B cell (primary cell): ENCODE measurements around the gene LTB4R. TPM values are rescaled to one million over a fixed set of nuclear protein-coding genes. Genes with fewer than 3 reads are reported as not detected.

Experiments used
- ATAC-seq: fragments of 200-7000 bp; cut with Tn5 transposase; one replicate; pipeline ENCODE4 v1.10.0; 2021; ENCODE audit warnings: low read depth, mild to moderate bottlenecking, moderate number of reproducible peaks, moderate library complexity
- CTCF ChIA-PET: fragments of 350-600 bp; sonication (Branson Sonifier 250); formaldehyde crosslinking; loops from one replicate; lab custom pipeline; 2021; ENCODE audit warnings: antibody characterized with exemption, inconsistent platforms; lab: Charles Lee
- POLR2A ChIA-PET: fragments of 350-600 bp; sonication (Branson Sonifier 250); formaldehyde crosslinking; loops from one replicate; lab custom pipeline; 2021; ENCODE audit warnings: antibody characterized with exemption; lab: Charles Lee
- DNase-seq: peaks from one replicate; pipeline ENCODE4 v3.0.0; 2013
- H2AFZ ChIP-seq: 2 replicates; pipeline ENCODE4 v1.6.1; 2012; ENCODE audit warnings: mild to moderate bottlenecking, low read depth, low read length; ENCODE audit not compliant: insufficient read depth, poor library complexity, severe bottlenecking
- H3K27ac ChIP-seq, 2 donors: 1 replicate in 1 of 2; 2 replicates in 1 of 2; pipeline ENCODE4 v1.5.1; 2012 to 2013; ENCODE audit warnings: low read length in 2 of 2, mild to moderate bottlenecking in 2 of 2, moderate library complexity in 1 of 2
- H3K27me3 ChIP-seq, 4 experiments: fragments of 200-600 bp in 1 of 4; sonication (generic) in 1 of 4; replicated peaks in 1 of 4; 1 replicate in 2 of 4; 2 replicates in 2 of 4; pipeline versions ENCODE4 v1.6.1 to v1.7.0; 2013 to 2016; ENCODE audit warnings: low read length in 3 of 4, mild to moderate bottlenecking in 2 of 4, mixed read lengths in 1 of 4, moderate library complexity in 1 of 4; ENCODE audit not compliant: insufficient read depth in 4 of 4, control insufficient read depth in 3 of 4; ENCODE audit errors: control extremely low read depth in 1 of 4
- H3K36me3 ChIP-seq, 2 experiments: replicated peaks in 1 of 2; 1 replicate in 1 of 2; 2 replicates in 1 of 2; pipeline versions ENCODE4 v1.6.1 to v1.7.1; 2013; ENCODE audit warnings: low read length in 1 of 2; ENCODE audit not compliant: insufficient read depth in 2 of 2, control insufficient read depth in 1 of 2; ENCODE audit errors: control extremely low read depth in 1 of 2, extremely low read depth in 1 of 2
- H3K4me1 ChIP-seq, 2 donors: fragments of 200-600 bp in 1 of 2; sonication (generic) in 1 of 2; 1 replicate in 1 of 2; 2 replicates in 1 of 2; pipeline versions ENCODE4 v1.5.1 to v1.6.1; 2013 to 2017; ENCODE audit warnings: low read length in 2 of 2; ENCODE audit not compliant: control insufficient read depth in 2 of 2, insufficient read depth in 2 of 2
- H3K4me2 ChIP-seq: replicated peaks from 2 replicates; pipeline ENCODE3; 2012; ENCODE audit warnings: mild to moderate bottlenecking, low read depth, low read length; ENCODE audit not compliant: poor library complexity, severe bottlenecking
- H3K4me3 ChIP-seq, 5 experiments: fragments of 200-600 bp in 1 of 5; sonication (generic) in 1 of 5; 1 replicate in 3 of 5; 2 replicates in 2 of 5; pipeline versions ENCODE4 v1.5.1 to v1.7.0; 2011 to 2016; ENCODE audit warnings: low read length in 4 of 5, mild to moderate bottlenecking in 4 of 5, low read depth in 2 of 5, control low read depth in 1 of 5, moderate library complexity in 1 of 5; ENCODE audit not compliant: insufficient read depth in 1 of 5; ENCODE audit errors: control extremely low read depth in 1 of 5, extremely low read depth in 1 of 5
- H3K79me2 ChIP-seq: fragments of 200-600 bp; sonication (generic); one replicate; pipeline ENCODE4 v1.6.0; 2016; ENCODE audit warnings: low read length; ENCODE audit not compliant: control insufficient read depth, insufficient read depth
- H3K9ac ChIP-seq: fragments of 200-600 bp; sonication (generic); 2 replicates; pipeline ENCODE4 v1.6.1; 2017; ENCODE audit warnings: mild to moderate bottlenecking, low read length, moderate library complexity
- H3K9me3 ChIP-seq, 3 donors: one replicate each; pipeline versions ENCODE4 v1.6.1 to v1.7.1; 2013; ENCODE audit warnings: low read length in 2 of 3; ENCODE audit not compliant: control insufficient read depth in 2 of 3, insufficient read depth in 1 of 3; ENCODE audit errors: control extremely low read depth in 1 of 3
- H4K20me1 ChIP-seq: 2 replicates; pipeline ENCODE4 v1.6.0; 2012; ENCODE audit warnings: mild to moderate bottlenecking, low read length; ENCODE audit not compliant: insufficient read depth, control insufficient read depth, poor library complexity, severe bottlenecking
- H3K27ac Mint-ChIP-seq: one replicate; pipeline ENCODE4 v1.8.0; 2021; ENCODE audit warnings: mixed read lengths
- H3K27me3 Mint-ChIP-seq: one replicate; pipeline ENCODE4 v1.8.0; 2021; ENCODE audit warnings: mixed read lengths
- H3K4me1 Mint-ChIP-seq: one replicate; pipeline ENCODE4 v1.8.0; 2021; ENCODE audit warnings: mixed read lengths
- H3K4me3 Mint-ChIP-seq: one replicate; pipeline ENCODE4 v1.8.0; 2021; ENCODE audit warnings: mixed read lengths
- H3K9me3 Mint-ChIP-seq: one replicate; pipeline ENCODE4 v1.8.0; 2022; ENCODE audit warnings: mixed read lengths; ENCODE audit not compliant: insufficient read depth
- CTCF ChIP-seq: fragments of 200-600 bp; IDR thresholded peaks from one replicate; pipeline ENCODE4 v1.8.0; 2022; ENCODE audit warnings: antibody characterized with exemption, mild to moderate bottlenecking
- EZH2 ChIP-seq: IDR thresholded peaks from 2 replicates; pipeline ENCODE4 v1.6.1; 2012; ENCODE audit warnings: borderline replicate concordance, low read depth, mild to moderate bottlenecking, moderate library complexity, low read length; ENCODE audit not compliant: insufficient read depth, poor library complexity, severe bottlenecking
- WGBS: methylation state at CpG from one replicate; pipeline ENCODE4 v1.1.5; 2013; ENCODE audit warnings: missing lambda C conversion rate; ENCODE audit not compliant: insufficient coverage; 5-methylcytosine and 5-hydroxymethylcytosine counted together
- intact Hi-C: fragments of 100-400 bp; cut with micrococcal nuclease; formaldehyde crosslinking; loops from one replicate; pipeline ENCODE4 v1.10.0; 2022
- polyA plus RNA-seq: library from polyadenylated mRNA; depleted of rRNA; stranded (reverse); fragments of >200 nt; gene quantifications from 2 replicates; pipeline ENCODE4 v1.2.3, GENCODE V29; 2012
- total RNA-seq, 2 donors: library from RNA; stranded (reverse); fragments of 120-200 nt in 1 of 2; gene quantifications; 1 replicate in 1 of 2; 2 replicates in 1 of 2; pipeline versions ENCODE4 v1.2.3 to v1.2.4, GENCODE V29; 2013 to 2022

The LTB4R gene
- total and polyA plus RNA-seq, 2 donors (not counting 1 experiment from before 2014, with no cell fraction given), result 8.8 to 19.1 TPM

DNA sequence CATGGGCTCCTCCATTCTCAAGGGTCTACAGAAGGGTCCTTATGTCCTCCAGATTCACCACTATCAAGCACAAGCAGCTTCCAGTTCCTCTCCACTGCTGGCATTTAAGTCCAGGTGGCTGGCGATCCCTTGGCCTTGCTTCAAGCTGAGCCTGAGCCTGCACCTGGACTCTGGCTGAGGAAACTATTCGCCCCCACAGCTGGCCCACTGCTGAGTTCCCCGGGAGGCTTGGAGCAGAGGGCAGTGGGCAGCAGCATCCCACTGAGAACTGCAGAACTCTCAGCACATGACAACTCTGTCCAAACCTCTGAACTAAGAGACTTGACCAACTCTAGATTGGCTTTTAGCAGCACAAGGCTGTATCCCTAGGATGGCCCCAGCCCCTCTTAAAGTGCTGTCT, 28.6 kb upstream of the LTB4R start:
- ATAC-seq, result no peak
- Mint-ChIP-seq H3K27ac (peak overlapping the region; percentile 26), H3K4me1 (peaks cover 44% of the 10 kb centered on the region), H3K4me3 (no peak overlapping the region), H3K27me3 (no peaks in the 10 kb centered on the region), H3K9me3 (no peaks in the 10 kb centered on the region)
- no peaks in the 10 kb centered on the region for H3K27me3 ChIP-seq
- ChIA-PET CTCF (interaction anchor here (1.0 to 7.1 kb wide), 6 partner anchors 11 to 68 kb away, joined by 3 to 93 read pairs (median 12); partner anchors contain the start of genes CIDEB, DHRS1, NOP9 and RABGGTA), POLR2A (interaction anchor here (1.5 kb wide), 1 partner anchor 12 kb away, joined by 3 read pairs; the partner anchor contains the start of gene RABGGTA)
- H3K36me3 ChIP-seq, result no peaks in the 10 kb centered on the region
- no peak overlapping the region for H3K9ac ChIP-seq
- no peak overlapping the region for H3K4me3 ChIP-seq
- no peak overlapping the region for H3K27ac ChIP-seq
- H4K20me1 ChIP-seq, result no peaks in the 10 kb centered on the region
- peaks cover 32% of the 10 kb centered on the region for H3K79me2 ChIP-seq
- no peak overlapping the region for H2AFZ ChIP-seq
- 98% methylated on average over 3 of the region's 3 CpGs for WGBS
- intact Hi-C loops, result no loop called here
- TF ChIP-seq EZH2 (no peak), CTCF (no peak)
- peaks cover 28 to 48% of the 10 kb centered on the region in 2 donors for H3K4me1 ChIP-seq
- peaks cover 0 to 4% (median 0%) of the 10 kb centered on the region in 3 donors for H3K9me3 ChIP-seq
- no peak for DNase-seq
- no peak overlapping the region for H3K4me2 ChIP-seq

GRCh38 chr14:24283796-24284460, 27.4 kb upstream of the LTB4R start:
- CTCF ChIA-PET, result interaction anchor here (0.6 to 7.1 kb wide), 6 partner anchors 9 to 69 kb away, joined by 3 to 93 read pairs (median 4); partner anchors contain the start of genes CIDEB, DHRS1, NOP9 and RABGGTA
- Histone ChIP-seq H3K4me3 (no peak overlapping the region), H3K4me1 (peaks cover 16 to 36% of the 10 kb centered on the region in 2 donors), H3K27ac (no peak overlapping the region), H3K9me3 (no peaks in the 10 kb centered on the region), H3K36me3 (no peaks in the 10 kb centered on the region), H4K20me1 (no peaks in the 10 kb centered on the region), H3K27me3 (no peaks in the 10 kb centered on the region), H3K4me2 (no peak overlapping the region), H2AFZ (no peak overlapping the region), H3K79me2 (peaks cover 29% of the 10 kb centered on the region), H3K9ac (no peak overlapping the region)
- H3K9me3 Mint-ChIP-seq, result no peaks in the 10 kb centered on the region
- intact Hi-C loops, result no loop called here
- DNase-seq, result no peak
- H3K4me3 Mint-ChIP-seq, result no peak overlapping the region
- H3K27me3 Mint-ChIP-seq, result no peaks in the 10 kb centered on the region
- TF ChIP-seq CTCF, result no peak
- peak overlapping the region; percentile 23 for H3K27ac Mint-ChIP-seq
- H3K4me1 Mint-ChIP-seq, result peaks cover 32% of the 10 kb centered on the region
- 98% methylated on average over 5 of the region's 5 CpGs for WGBS
- ATAC-seq, result no peak
- POLR2A ChIA-PET, result no interaction called here
